ENCODE measurements around the gene DZIP1.
A peak's percentile ranks its signal among the peaks of the same experiment; 100 is the strongest.

DZIP1 gene

GRCh38 chr13:95660981-95661581, 16.6 kb upstream of the DZIP1 start:
- Histone ChIP-seq H3K4me3 (ENCODE audit: low read length) (no peak overlapping the region), H3K27me3 (ENCODE audit: insufficient read depth, low read length) (no peaks in the 10 kb centered on the region), H2AFZ (ENCODE audit: low read depth, low read length) (no peak overlapping the region), H3K36me3 (ENCODE audit: insufficient read depth, low read length) (no peaks in the 10 kb centered on the region), H3K9me3 (ENCODE audit: low read length) (peaks cover 3% of the 10 kb centered on the region), H3K4me1 (ENCODE audit: insufficient read depth, low read length) (no peaks in the 10 kb centered on the region)

GRCh38 chr13:95659500-95659899, 15.0 kb upstream of the DZIP1 start:
- H2AFZ ChIP-seq (ENCODE audit: low read depth, low read length): no peak overlapping the region
- H3K4me3 ChIP-seq (ENCODE audit: low read length): no peak overlapping the region
- H3K27me3 ChIP-seq (ENCODE audit: insufficient read depth, low read length): no peaks in the 10 kb centered on the region
- H3K36me3 ChIP-seq (ENCODE audit: insufficient read depth, low read length): no peaks in the 10 kb centered on the region
- no peaks in the 10 kb centered on the region for H3K4me1 ChIP-seq (ENCODE audit: insufficient read depth, low read length)
- no peaks in the 10 kb centered on the region for H3K9me3 ChIP-seq (ENCODE audit: low read length)

GRCh38 chr13:95656386-95657015, 12.0 kb upstream of the DZIP1 start:
- Histone ChIP-seq H3K4me3 (ENCODE audit: low read length) (no peak overlapping the region), H3K27me3 (ENCODE audit: insufficient read depth, low read length) (no peaks in the 10 kb centered on the region), H2AFZ (ENCODE audit: low read depth, low read length) (no peak overlapping the region)

GRCh38 chr13:95652821-95653220, 8.3 kb upstream of the DZIP1 start:
- peaks cover 2% of the 10 kb centered on the region for H3K27me3 ChIP-seq (ENCODE audit: insufficient read depth, low read length)

More at GRCh38 chr13:95656386-95657015, 12.0 kb upstream of the DZIP1 start:
- Histone ChIP-seq H3K36me3 (ENCODE audit: insufficient read depth, low read length) (no peaks in the 10 kb centered on the region), H3K9me3 (ENCODE audit: low read length) (no peaks in the 10 kb centered on the region), H3K4me1 (ENCODE audit: insufficient read depth, low read length) (no peaks in the 10 kb centered on the region)

GRCh38 chr13:95652244-95652764, 7.8 kb upstream of the DZIP1 start:
- Histone ChIP-seq H3K4me3 (ENCODE audit: low read length) (no peak overlapping the region), H3K4me1 (ENCODE audit: insufficient read depth, low read length) (no peaks in the 10 kb centered on the region), H3K27me3 (ENCODE audit: insufficient read depth, low read length) (peaks cover 2% of the 10 kb centered on the region), H3K9me3 (ENCODE audit: low read length) (no peaks in the 10 kb centered on the region), H3K36me3 (ENCODE audit: insufficient read depth, low read length) (no peaks in the 10 kb centered on the region), H2AFZ (ENCODE audit: low read depth, low read length) (no peak overlapping the region)

More at GRCh38 chr13:95652821-95653220, 8.3 kb upstream of the DZIP1 start:
- H3K36me3 ChIP-seq (ENCODE audit: insufficient read depth, low read length): no peaks in the 10 kb centered on the region
- H2AFZ ChIP-seq (ENCODE audit: low read depth, low read length): no peak overlapping the region
- H3K9me3 ChIP-seq (ENCODE audit: low read length): no peaks in the 10 kb centered on the region
- no peaks in the 10 kb centered on the region for H3K4me1 ChIP-seq (ENCODE audit: insufficient read depth, low read length)
- H3K4me3 ChIP-seq (ENCODE audit: low read length): no peak overlapping the region

- Histone ChIP-seq H3K4me3 (ENCODE audit: low read length) (no peak overlapping the region), H2AFZ (ENCODE audit: low read depth, low read length) (no peak overlapping the region), H3K9me3 (ENCODE audit: low read length) (no peaks in the 10 kb centered on the region), H3K4me1 (ENCODE audit: insufficient read depth, low read length) (no peaks in the 10 kb centered on the region), H3K27me3 (ENCODE audit: insufficient read depth, low read length) (peaks cover 2% of the 10 kb centered on the region), H3K36me3 (ENCODE audit: insufficient read depth, low read length) (no peaks in the 10 kb centered on the region)
These were observed 6.2 kb upstream of the DZIP1 start for GRCh38 chr13:95650696-95651095.

- Histone ChIP-seq H2AFZ (ENCODE audit: low read depth, low read length) (no peak overlapping the region), H3K4me3 (ENCODE audit: low read length) (no peak overlapping the region), H3K4me1 (ENCODE audit: insufficient read depth, low read length) (peaks cover 11% of the 10 kb centered on the region), H3K9me3 (ENCODE audit: low read length) (no peaks in the 10 kb centered on the region), H3K27me3 (ENCODE audit: insufficient read depth, low read length) (peaks cover 2% of the 10 kb centered on the region), H3K36me3 (ENCODE audit: insufficient read depth, low read length) (peaks cover under 1% of the 10 kb centered on the region)
These were observed 2.8 kb upstream of the DZIP1 start for GRCh38 chr13:95647321-95647720.

- Histone ChIP-seq H3K36me3 (ENCODE audit: insufficient read depth, low read length) (peaks cover 20% of the 10 kb centered on the region), H3K4me1 (ENCODE audit: insufficient read depth, low read length) (peaks cover 15% of the 10 kb centered on the region), H3K4me3 (ENCODE audit: low read length) (peak overlapping the region; percentile 54), H2AFZ (ENCODE audit: low read depth, low read length) (peak overlapping the region; percentile 75), H3K27me3 (ENCODE audit: insufficient read depth, low read length) (no peaks in the 10 kb centered on the region), H3K9me3 (ENCODE audit: low read length) (peaks cover 9% of the 10 kb centered on the region)
These were observed 439 bp downstream of the DZIP1 start for GRCh38 chr13:95643936-95644598.

- Histone ChIP-seq H3K4me3 (ENCODE audit: low read length) (peak overlapping the region; percentile 54), H3K36me3 (ENCODE audit: insufficient read depth, low read length) (peaks cover 25% of the 10 kb centered on the region), H2AFZ (ENCODE audit: low read depth, low read length) (peak overlapping the region; percentile 75), H3K4me1 (ENCODE audit: insufficient read depth, low read length) (peaks cover 15% of the 10 kb centered on the region), H3K27me3 (ENCODE audit: insufficient read depth, low read length) (no peaks in the 10 kb centered on the region), H3K9me3 (ENCODE audit: low read length) (peaks cover 9% of the 10 kb centered on the region)
These were observed 953 bp downstream of the DZIP1 start for GRCh38 chr13:95643571-95643935.

GRCh38 chr13:95642999-95643398, 1.5 kb downstream of the DZIP1 start:
- H3K4me3 ChIP-seq (ENCODE audit: low read length): peak overlapping the region; percentile 54
- peak overlapping the region; percentile 75 for H2AFZ ChIP-seq (ENCODE audit: low read depth, low read length)
- H3K36me3 ChIP-seq (ENCODE audit: insufficient read depth, low read length): peaks cover 27% of the 10 kb centered on the region
- no peaks in the 10 kb centered on the region for H3K27me3 ChIP-seq (ENCODE audit: insufficient read depth, low read length)
- peaks cover 9% of the 10 kb centered on the region for H3K9me3 ChIP-seq (ENCODE audit: low read length)
- peaks cover 15% of the 10 kb centered on the region for H3K4me1 ChIP-seq (ENCODE audit: insufficient read depth, low read length)

- Histone ChIP-seq H3K4me3 (ENCODE audit: low read length) (no peak overlapping the region), H3K27me3 (ENCODE audit: insufficient read depth, low read length) (no peaks in the 10 kb centered on the region), H2AFZ (ENCODE audit: low read depth, low read length) (no peak overlapping the region), H3K4me1 (ENCODE audit: insufficient read depth, low read length) (peaks cover 15% of the 10 kb centered on the region), H3K9me3 (ENCODE audit: low read length) (peaks cover 9% of the 10 kb centered on the region), H3K36me3 (ENCODE audit: insufficient read depth, low read length) (peaks cover 27% of the 10 kb centered on the region)
These were observed 2.4 kb downstream of the DZIP1 start for GRCh38 chr13:95642028-95642621.

- Histone ChIP-seq H2AFZ (ENCODE audit: low read depth, low read length) (no peak overlapping the region), H3K4me3 (ENCODE audit: low read length) (no peak overlapping the region), H3K9me3 (ENCODE audit: low read length) (peaks cover 9% of the 10 kb centered on the region), H3K36me3 (ENCODE audit: insufficient read depth, low read length) (peaks cover 30% of the 10 kb centered on the region), H3K4me1 (ENCODE audit: insufficient read depth, low read length) (peaks cover 15% of the 10 kb centered on the region), H3K27me3 (ENCODE audit: insufficient read depth, low read length) (no peaks in the 10 kb centered on the region)
These were observed 3.0 kb downstream of the DZIP1 start for GRCh38 chr13:95641291-95642027.
